Measurements from ENCODE around the gene TMEM158. TPM values are rescaled to one million over a fixed set of nuclear protein-coding genes. Genes with fewer than 3 reads are reported as not detected.

The TMEM158 gene
- polyA plus RNA-seq, 1 donor from 2014 or later = 7.9 TPM

DNA sequence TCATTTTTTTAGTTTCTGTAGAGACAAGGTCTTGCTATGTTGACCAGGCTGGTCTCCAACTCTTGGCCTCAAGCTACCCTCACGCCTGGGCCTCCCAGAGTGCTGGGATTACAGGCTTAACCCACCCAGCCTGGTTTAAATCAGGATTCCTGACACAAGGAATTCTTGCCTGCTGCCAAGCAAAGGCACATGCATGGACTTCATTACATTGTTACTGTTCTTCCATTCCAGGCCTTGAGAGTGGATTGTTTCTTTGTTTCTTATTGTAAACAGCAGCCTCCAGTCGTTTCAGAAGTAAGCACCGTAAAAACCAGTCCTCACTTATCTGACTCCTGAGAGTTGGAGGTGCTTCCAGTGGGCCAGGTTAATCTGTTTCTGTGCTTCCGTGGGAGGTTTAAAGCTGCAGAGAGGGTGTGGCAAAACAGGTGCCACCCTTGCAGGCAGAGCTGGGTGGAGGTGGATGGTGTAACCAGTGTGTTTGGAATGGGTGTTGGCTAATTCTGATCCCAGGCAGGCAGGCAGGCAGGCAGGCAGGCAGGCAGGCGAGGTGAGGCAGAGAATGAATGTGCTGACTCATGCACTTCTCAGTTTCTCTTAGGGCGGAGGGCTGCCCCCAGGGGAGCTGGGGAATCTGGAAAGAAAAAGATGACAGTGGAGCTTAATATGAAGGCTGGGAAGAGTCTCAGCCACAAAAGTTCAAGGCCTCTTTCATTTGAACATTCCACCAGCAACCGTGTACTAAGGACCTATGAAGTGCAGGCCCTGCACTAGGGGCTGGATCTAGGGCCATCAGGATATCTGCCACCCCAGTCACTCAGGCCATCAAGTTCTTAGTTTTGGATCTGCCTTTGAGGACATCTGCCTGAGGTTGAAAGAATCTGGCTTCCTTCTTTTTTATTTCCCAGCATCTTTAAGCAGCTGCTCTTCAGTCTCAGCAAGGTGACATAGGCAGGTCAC is 42.9 kb downstream of the TMEM158 start (continued):
- TF ChIP-seq MXI1 (conservative IDR thresholded peaks at IDR 0.05; ENCODE audit: poor library complexity, severe bottlenecking) = no peak

DNA sequence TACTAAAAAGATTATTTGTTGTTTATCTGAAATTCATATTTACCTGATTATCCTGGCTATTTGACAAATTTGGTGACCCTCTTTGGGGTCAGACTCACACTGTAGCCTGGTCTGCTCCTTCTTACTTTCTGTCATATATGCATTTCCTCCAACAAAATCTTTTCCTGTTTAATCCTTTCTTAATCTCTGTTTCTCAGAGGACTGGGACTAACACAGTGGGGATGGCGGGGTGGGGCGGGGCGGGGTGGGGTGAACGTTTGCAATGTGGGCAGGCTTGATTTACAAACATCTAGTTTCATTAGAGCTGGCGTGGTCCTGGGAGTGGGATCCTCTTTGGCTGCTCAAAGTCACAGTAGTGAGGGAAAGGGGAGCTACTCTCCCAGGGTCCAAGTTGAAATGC is 44.6 kb downstream of the TMEM158 start:
- no peak overlapping the region for H3K27ac ChIP-seq (ENCODE audit: low read length)
- H3K27me3 ChIP-seq (ENCODE audit: insufficient read depth, low read depth, low read length) = no peaks in the 10 kb centered on the region
- H3K79me2 ChIP-seq (replicated peaks; ENCODE audit: insufficient read depth, low read length) = no peaks in the 10 kb centered on the region
- H3K36me3 ChIP-seq (ENCODE audit: insufficient read depth, low read length) = no peaks in the 10 kb centered on the region
- H3K9me2 ChIP-seq (ENCODE audit: insufficient read depth, low read length) = no peaks in the 10 kb centered on the region
- TF ChIP-seq MXI1 (conservative IDR thresholded peaks at IDR 0.05; ENCODE audit: poor library complexity, severe bottlenecking) = no peak
- no peak for TF ChIP-seq SMC3 (conservative IDR thresholded peaks at IDR 0.05; ENCODE audit: poor library complexity)
- no peaks in the 10 kb centered on the region for H3F3A ChIP-seq (ENCODE audit: insufficient read depth, low read length, poor library complexity, severe bottlenecking)
- H3K9me3 ChIP-seq (ENCODE audit: low read length) = no peaks in the 10 kb centered on the region
- H3K9ac ChIP-seq (ENCODE audit: low read length) = no peak overlapping the region
- no peak overlapping the region for H3K4me3 ChIP-seq (ENCODE audit: low read length)
- no peak overlapping the region for H2AFZ ChIP-seq (ENCODE audit: low read depth, low read length)
- H3K4me2 ChIP-seq (ENCODE audit: low read length) = no peak overlapping the region
- no peaks in the 10 kb centered on the region for H4K20me1 ChIP-seq (ENCODE audit: insufficient read depth)

DNA sequence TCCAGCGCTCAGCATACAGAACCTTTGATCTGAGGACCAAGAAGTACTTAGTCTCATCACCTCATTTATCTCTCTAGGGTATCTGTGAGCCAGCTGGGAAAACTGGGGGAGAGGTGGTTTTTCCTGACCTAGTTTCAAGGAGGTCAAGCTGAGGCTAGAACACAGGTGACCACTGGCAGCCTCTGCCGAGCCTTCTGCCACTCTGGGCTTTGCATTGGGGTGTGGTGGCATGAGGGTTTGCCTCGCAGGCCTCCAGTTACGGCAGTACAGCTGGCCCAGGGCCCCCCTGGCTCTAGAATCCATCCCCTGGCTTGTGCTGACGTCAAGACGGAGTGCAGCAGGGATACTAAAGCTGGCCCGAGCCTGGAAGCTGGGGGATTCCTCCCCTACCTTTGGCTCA is 45.2 kb downstream of the TMEM158 start:
- H3F3A ChIP-seq (ENCODE audit: insufficient read depth, low read length, poor library complexity, severe bottlenecking) = no peaks in the 10 kb centered on the region
- TF ChIP-seq EZH2 (IDR thresholded peaks at IDR 0.05; ENCODE audit: borderline replicate concordance, insufficient read depth, low read length, poor library complexity, severe bottlenecking) (no peak), EP300 (conservative IDR thresholded peaks at IDR 0.05; ENCODE audit: poor library complexity, severe bottlenecking) (no peak), SMC3 (conservative IDR thresholded peaks at IDR 0.05; ENCODE audit: poor library complexity) (no peak), POLR2AphosphoS5 (IDR thresholded peaks at IDR 0.05) (no peak), MXI1 (conservative IDR thresholded peaks at IDR 0.05; ENCODE audit: poor library complexity, severe bottlenecking) (no peak), TAF1 (IDR thresholded peaks at IDR 0.05; ENCODE audit: low read depth) (no peak), RAD21 (conservative IDR thresholded peaks at IDR 0.05) (no peak)
- TF ChIP-seq, protein P1, sequence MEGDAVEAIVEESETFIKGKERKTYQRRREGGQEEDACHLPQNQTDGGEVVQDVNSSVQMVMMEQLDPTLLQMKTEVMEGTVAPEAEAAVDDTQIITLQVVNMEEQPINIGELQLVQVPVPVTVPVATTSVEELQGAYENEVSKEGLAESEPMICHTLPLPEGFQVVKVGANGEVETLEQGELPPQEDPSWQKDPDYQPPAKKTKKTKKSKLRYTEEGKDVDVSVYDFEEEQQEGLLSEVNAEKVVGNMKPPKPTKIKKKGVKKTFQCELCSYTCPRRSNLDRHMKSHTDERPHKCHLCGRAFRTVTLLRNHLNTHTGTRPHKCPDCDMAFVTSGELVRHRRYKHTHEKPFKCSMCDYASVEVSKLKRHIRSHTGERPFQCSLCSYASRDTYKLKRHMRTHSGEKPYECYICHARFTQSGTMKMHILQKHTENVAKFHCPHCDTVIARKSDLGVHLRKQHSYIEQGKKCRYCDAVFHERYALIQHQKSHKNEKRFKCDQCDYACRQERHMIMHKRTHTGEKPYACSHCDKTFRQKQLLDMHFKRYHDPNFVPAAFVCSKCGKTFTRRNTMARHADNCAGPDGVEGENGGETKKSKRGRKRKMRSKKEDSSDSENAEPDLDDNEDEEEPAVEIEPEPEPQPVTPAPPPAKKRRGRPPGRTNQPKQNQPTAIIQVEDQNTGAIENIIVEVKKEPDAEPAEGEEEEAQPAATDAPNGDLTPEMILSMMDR (IDR thresholded peaks at IDR 0.05; ENCODE audit: poor library complexity, severe bottlenecking) = no peak
- TF ChIP-seq, protein P2, sequence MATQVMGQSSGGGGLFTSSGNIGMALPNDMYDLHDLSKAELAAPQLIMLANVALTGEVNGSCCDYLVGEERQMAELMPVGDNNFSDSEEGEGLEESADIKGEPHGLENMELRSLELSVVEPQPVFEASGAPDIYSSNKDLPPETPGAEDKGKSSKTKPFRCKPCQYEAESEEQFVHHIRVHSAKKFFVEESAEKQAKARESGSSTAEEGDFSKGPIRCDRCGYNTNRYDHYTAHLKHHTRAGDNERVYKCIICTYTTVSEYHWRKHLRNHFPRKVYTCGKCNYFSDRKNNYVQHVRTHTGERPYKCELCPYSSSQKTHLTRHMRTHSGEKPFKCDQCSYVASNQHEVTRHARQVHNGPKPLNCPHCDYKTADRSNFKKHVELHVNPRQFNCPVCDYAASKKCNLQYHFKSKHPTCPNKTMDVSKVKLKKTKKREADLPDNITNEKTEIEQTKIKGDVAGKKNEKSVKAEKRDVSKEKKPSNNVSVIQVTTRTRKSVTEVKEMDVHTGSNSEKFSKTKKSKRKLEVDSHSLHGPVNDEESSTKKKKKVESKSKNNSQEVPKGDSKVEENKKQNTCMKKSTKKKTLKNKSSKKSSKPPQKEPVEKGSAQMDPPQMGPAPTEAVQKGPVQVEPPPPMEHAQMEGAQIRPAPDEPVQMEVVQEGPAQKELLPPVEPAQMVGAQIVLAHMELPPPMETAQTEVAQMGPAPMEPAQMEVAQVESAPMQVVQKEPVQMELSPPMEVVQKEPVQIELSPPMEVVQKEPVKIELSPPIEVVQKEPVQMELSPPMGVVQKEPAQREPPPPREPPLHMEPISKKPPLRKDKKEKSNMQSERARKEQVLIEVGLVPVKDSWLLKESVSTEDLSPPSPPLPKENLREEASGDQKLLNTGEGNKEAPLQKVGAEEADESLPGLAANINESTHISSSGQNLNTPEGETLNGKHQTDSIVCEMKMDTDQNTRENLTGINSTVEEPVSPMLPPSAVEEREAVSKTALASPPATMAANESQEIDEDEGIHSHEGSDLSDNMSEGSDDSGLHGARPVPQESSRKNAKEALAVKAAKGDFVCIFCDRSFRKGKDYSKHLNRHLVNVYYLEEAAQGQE (IDR thresholded peaks at IDR 0.05; ENCODE audit: borderline replicate concordance) = no peak
- H3K9me3 ChIP-seq (ENCODE audit: low read length) = no peaks in the 10 kb centered on the region
- H3K27ac ChIP-seq (ENCODE audit: low read length) = no peak overlapping the region
- H2AFZ ChIP-seq (ENCODE audit: low read depth, low read length) = no peak overlapping the region
- no peak overlapping the region for H3K9ac ChIP-seq (ENCODE audit: low read length)
- no peaks in the 10 kb centered on the region for H4K20me1 ChIP-seq (ENCODE audit: insufficient read depth)
- H3K36me3 ChIP-seq (ENCODE audit: insufficient read depth, low read length) = no peaks in the 10 kb centered on the region
- H3K4me2 ChIP-seq (ENCODE audit: low read length) = no peak overlapping the region
- H3K4me3 ChIP-seq (ENCODE audit: low read length) = no peak overlapping the region
- no peaks in the 10 kb centered on the region for H3K27me3 ChIP-seq (ENCODE audit: insufficient read depth, low read depth, low read length)
- H3K79me2 ChIP-seq (replicated peaks; ENCODE audit: insufficient read depth, low read length) = no peaks in the 10 kb centered on the region
- H3K9me2 ChIP-seq (ENCODE audit: insufficient read depth, low read length) = no peaks in the 10 kb centered on the region
